ENCODE measurements around the gene NAALADL2.

DNA sequence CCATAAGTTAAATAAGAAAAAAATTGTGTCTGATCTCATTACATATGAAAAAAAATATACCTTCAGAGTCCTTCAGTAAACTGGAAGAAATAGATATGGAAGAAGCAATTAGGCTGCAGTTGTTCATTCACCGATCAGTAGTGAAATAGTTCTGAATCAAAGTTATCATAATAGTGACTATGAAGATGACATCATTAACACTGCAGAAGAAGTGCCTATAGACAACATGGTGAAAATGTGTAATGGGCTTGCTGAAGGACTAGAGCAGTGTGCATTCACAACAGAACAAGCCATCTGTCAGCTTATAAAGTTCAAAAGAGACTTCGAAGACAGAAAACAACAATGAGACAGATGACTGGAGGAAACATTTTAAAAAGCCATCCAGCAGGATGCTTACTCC lies 144.5 kb downstream of the NAALADL2 start:
- TF ChIP-seq, protein P1, sequence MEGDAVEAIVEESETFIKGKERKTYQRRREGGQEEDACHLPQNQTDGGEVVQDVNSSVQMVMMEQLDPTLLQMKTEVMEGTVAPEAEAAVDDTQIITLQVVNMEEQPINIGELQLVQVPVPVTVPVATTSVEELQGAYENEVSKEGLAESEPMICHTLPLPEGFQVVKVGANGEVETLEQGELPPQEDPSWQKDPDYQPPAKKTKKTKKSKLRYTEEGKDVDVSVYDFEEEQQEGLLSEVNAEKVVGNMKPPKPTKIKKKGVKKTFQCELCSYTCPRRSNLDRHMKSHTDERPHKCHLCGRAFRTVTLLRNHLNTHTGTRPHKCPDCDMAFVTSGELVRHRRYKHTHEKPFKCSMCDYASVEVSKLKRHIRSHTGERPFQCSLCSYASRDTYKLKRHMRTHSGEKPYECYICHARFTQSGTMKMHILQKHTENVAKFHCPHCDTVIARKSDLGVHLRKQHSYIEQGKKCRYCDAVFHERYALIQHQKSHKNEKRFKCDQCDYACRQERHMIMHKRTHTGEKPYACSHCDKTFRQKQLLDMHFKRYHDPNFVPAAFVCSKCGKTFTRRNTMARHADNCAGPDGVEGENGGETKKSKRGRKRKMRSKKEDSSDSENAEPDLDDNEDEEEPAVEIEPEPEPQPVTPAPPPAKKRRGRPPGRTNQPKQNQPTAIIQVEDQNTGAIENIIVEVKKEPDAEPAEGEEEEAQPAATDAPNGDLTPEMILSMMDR (IDR thresholded peaks at IDR 0.05), result no peak
- TF ChIP-seq POLR2A (IDR thresholded peaks at IDR 0.05), result no peak

Measured in uterus (tissue), 2 donors.